Endothelial cell of umbilical vein (primary cell): Measurements from ENCODE around the gene LIPH.

Source experiments
- CTCF ChIP-seq, 2 donors: IDR thresholded peaks; 1 replicate in 1 of 2; 2 replicates in 1 of 2; pipeline ENCODE4 v1.5.1; 2011; ENCODE audit warnings: low read length in 2 of 2, mild to moderate bottlenecking in 2 of 2, moderate library complexity in 2 of 2, control low read depth in 1 of 2, inconsistent platforms in 1 of 2, low read depth in 1 of 2; ENCODE audit not compliant: insufficient read depth in 1 of 2; ENCODE audit errors: extremely low read depth in 1 of 2
- EZH2 ChIP-seq: IDR thresholded peaks from 2 replicates; pipeline ENCODE4 v1.6.1; 2012; ENCODE audit warnings: borderline replicate concordance, low read depth, mild to moderate bottlenecking, moderate library complexity, low read length, inconsistent platforms; ENCODE audit not compliant: severe bottlenecking
- FOS ChIP-seq: IDR thresholded peaks from 2 replicates; pipeline ENCODE4 v1.6.1; 2011; ENCODE audit warnings: mild to moderate bottlenecking, low read length, moderate library complexity, borderline replicate concordance; ENCODE audit not compliant: insufficient read depth
- GATA2 ChIP-seq: IDR thresholded peaks from 2 replicates; pipeline ENCODE4 v1.7.0; 2011; ENCODE audit warnings: low read depth, mild to moderate bottlenecking, moderate library complexity, mixed read lengths, low read length; ENCODE audit not compliant: insufficient read length, insufficient read depth
- JUN ChIP-seq: IDR thresholded peaks from 2 replicates; pipeline ENCODE4 v1.6.1; 2011; ENCODE audit warnings: borderline replicate concordance, low read depth; ENCODE audit not compliant: insufficient read length, insufficient read depth
- MAX ChIP-seq: IDR thresholded peaks from 2 replicates; pipeline ENCODE4 v1.6.1; 2011; ENCODE audit not compliant: insufficient read depth, insufficient read length
- POLR2A ChIP-seq: IDR thresholded peaks from 2 replicates; pipeline ENCODE4 v1.6.1; 2012; ENCODE audit warnings: low read depth, mild to moderate bottlenecking, control low read depth, low read length
- POLR2AphosphoS5 ChIP-seq: IDR thresholded peaks from 2 replicates; pipeline ENCODE4 v1.6.1; 2012; ENCODE audit warnings: low read depth, mild to moderate bottlenecking, control low read depth, low read length, moderate library complexity; ENCODE audit not compliant: insufficient read depth

GRCh38 chr3:185561958-185562357 lies 9.6 kb upstream of the LIPH start:
- no peak for TF ChIP-seq CTCF (IDR thresholded peaks at IDR 0.05; ENCODE audit: extremely low read depth in 1 of 2, insufficient read depth in 1 of 2, low read depth in 1 of 2, low read length in 2 of 2)
- TF ChIP-seq EZH2: no peak
- no peak for TF ChIP-seq POLR2A
- no peak for TF ChIP-seq POLR2AphosphoS5
- TF ChIP-seq JUN: no peak
- TF ChIP-seq MAX: no peak
- TF ChIP-seq GATA2: no peak
- TF ChIP-seq FOS: no peak
